RKO (cell line): ENCODE data around the gene SFT2D3.

Experiments used
- DNase-seq: peaks from one replicate; pipeline ENCODE4 v3.0.0-alpha.2; 2016; ENCODE audit warnings: low spot score

The SFT2D3 gene, protein sequence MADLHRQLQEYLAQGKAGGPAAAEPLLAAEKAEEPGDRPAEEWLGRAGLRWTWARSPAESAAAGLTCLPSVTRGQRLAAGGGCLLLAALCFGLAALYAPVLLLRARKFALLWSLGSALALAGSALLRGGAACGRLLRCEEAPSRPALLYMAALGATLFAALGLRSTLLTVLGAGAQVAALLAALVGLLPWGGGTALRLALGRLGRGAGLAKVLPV

GRCh38 chr2:127701193-127701650 is at the start of gene SFT2D3:
TSS of gene SFT2D3 (plus strand) at chr2:127701497. CDS start at chr2:127701529, 32 bp downstream.
- peak; percentile 93 for DNase-seq

DNA sequence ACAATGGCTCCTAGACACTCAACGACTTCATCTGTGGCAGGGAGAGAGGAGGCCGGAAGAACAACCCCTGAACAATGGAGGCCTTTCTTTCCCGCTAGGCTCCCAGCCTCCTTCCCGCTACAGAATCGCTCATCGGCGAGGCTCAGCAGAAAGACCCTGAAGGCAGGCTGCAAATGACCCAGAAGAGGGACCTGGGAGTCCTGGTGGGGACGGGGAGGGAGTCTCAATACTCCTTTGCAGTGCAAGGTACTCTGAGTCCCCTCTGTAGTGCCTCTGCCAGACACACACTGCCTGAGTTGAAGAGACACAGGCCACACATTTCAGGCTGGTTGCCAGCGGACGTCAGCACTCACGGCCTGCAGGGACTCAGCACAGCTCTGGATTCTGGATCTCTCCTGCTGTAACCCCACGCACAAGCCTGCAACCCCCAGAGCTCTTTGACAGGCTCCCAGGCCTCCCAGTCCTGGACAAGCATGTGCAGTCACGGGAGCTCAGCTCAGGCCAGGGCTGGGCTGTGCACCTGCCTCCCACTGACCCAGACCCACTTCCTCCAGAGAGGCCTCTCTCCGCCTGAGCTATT is 49.2 kb upstream of the SFT2D3 start:
- DNase-seq, result no peak

DNA sequence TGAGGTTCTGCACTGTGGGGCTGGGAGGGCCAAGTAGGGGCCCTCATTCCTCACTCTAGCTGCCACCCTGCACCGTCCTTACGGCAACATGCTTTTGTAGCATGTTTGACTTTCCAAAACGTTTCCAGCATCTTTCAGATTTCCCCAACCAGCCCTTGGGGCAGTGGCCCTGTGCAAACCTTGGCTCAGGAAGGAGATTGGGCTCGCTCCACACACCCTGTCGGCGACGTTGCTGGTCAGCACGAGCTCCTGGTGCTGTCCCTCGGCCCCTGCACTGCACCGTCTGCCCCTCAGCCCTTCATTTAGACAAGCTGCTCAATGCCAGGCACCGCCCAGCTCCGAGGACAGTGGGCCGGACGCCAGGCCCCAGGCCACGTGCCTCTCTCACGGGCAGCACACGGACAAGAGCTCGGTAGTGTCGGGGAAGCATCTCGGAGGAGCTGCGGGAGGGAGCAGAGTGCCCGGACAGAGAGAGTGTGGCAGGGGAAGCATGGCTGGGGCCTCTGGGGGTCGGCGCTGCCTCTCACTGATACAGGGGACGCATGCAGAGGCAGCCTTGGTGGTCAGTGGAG is 48.4 kb upstream of the SFT2D3 start:
- DNase-seq, result no peak

DNA sequence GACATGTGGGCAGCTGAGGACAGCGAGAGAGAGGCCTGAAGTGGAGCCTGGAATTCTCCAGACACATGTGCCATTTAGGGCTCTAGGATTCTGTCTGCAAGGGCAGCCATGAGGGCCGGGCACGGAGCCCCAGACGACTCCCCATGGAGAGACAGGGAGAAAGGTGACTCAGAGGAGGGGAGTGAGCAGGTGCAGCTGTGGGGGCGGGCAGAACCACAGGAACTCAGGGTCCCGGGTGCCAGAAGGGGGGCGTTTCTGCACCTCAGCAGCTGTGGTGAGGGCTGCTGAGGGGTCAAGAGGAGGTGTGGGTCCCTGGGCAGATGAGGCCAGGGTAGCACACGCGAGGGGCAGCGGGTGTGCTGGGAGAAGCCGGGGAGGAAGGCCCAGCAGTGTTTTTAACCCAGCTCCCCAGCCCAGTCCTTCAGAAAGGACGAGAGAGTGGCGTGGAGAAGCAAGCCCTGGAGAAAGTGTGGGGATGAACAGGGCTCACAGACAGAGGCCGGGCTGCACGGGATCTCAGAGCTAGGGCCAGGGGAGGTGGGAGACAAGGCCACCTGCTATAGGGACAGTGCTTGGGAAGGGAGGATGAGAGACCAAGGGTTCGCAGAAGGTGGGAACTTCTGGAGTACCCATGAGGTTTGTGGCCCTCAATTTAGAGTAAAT is 47.7 kb upstream of the SFT2D3 start:
- DNase-seq, result no peak

DNA sequence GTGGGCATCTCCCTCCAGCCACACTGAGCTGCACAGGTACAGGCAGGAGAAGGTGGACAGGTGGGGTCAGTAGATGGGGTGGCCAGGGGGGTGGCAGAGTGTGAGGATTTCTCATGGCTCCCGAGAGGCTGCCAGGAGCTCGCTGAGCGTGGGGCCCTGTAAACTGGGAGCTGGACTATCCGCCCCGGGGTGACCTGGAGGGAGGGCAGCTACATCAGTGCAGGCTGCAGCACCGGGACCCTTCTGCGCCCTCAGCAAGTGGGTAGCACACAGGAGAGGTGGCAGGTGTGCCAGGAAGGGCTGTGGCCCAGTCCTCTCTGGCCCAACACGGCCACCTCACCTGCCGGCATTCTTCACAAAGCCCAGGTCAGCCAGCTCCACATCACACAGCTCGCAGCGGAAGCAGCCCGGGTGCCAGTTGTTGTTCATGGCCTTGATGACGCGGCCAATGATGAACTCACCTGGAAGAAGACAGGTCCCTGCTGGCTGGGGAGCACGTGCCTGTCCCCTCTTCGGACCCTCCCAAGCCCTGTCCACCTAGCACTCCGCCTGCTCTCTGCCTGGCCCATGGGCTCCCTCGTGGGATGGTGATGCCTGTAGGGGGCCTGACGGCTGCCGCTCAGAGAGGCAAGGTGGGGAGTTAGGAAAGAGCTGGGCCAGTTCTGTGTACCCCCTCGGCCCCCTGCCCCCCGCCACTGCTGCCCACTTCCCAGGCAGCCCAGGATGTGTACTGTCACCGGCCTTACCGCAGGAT is 47.0 kb upstream of the SFT2D3 start:
- no peak for DNase-seq

GRCh38 chr2:127654838-127655175 is 46.5 kb upstream of the SFT2D3 start:
- no peak for DNase-seq

DNA sequence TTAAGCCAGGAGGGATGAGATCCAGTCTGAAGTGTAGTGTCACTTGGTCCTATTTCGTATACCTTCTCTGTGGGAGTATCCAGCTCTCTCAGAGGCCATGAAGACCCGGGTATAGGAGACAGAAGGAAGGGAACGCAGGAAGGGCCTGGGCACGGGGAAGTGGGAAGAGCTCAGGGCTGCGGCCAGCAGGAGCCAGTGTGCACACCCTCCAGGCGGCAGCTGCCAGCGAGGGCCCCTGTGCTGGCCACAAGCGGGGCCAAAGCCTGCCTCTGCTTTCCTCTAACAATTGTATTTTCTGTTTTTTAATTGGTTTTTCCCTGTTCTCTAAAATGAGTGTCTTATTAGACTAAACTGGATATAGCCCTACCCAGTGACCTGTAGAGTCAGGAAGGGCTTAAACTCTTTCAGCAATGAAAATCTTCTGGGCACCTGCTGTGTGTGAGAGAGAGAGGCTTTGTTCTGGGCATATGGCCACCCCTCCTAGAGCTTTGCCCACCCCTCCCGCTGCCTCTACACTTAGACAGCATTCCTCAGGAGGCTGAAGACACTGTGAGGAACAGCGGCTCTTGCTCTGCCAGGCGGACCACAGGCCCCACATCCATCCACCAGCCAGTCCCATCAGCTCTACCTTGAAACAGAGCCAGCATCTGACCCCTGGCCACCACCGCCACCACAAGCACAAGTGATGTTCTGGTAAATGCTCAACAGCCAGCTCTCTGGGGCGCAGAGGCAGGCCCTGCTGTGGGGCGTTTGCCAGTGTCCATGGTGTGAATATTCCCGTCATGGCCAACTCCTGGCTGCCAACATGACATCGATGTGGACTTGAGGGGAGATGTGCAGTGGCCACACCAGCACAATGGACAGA is 45.9 kb upstream of the SFT2D3 start:
- DNase-seq, result no peak

GRCh38 chr2:127656569-127657231 is 44.6 kb upstream of the SFT2D3 start:
- DNase-seq, result no peak

DNA sequence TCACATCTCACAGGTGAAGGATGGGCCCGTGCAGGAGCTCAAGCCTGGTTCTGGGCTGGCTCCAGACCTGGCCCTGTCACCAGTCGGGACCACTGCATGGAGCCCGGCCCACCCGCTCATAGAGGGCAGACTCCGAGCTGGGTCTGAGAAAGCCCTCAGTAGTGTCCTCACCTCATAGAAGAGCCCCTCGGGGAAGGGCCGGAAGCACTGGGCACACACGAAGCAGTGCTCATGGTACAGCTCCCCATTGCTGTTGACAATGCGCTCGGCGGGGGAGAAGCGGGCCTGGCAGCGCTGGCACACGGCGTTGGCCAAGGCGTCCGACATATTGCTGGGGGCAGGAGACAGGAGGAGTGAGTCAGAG is 44.1 kb upstream of the SFT2D3 start:
- DNase-seq, result no peak

DNA sequence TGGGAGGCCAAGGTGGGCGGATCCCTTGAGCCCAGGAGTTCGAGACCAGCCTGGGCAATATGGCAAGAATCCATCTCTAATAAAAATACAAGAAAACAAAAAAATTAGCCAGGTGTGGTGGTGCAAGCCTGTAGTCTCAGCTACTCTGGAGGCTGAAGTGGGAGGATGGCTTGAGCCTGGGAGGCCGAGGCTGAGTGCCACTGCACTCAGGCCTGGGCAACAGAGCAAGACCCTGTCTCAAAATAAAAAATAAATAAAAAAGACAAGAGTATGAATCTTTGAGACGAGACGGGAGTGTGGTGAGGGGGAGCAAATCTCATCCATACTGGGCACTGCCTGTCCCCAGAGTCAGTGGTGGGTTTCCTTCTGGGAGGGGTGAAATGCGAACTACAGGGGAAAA is 43.2 kb upstream of the SFT2D3 start:
- DNase-seq, result no peak

- DNase-seq, result no peak
Measured at GRCh38 chr2:127658641-127659407, 42.5 kb upstream of the SFT2D3 start.

DNA sequence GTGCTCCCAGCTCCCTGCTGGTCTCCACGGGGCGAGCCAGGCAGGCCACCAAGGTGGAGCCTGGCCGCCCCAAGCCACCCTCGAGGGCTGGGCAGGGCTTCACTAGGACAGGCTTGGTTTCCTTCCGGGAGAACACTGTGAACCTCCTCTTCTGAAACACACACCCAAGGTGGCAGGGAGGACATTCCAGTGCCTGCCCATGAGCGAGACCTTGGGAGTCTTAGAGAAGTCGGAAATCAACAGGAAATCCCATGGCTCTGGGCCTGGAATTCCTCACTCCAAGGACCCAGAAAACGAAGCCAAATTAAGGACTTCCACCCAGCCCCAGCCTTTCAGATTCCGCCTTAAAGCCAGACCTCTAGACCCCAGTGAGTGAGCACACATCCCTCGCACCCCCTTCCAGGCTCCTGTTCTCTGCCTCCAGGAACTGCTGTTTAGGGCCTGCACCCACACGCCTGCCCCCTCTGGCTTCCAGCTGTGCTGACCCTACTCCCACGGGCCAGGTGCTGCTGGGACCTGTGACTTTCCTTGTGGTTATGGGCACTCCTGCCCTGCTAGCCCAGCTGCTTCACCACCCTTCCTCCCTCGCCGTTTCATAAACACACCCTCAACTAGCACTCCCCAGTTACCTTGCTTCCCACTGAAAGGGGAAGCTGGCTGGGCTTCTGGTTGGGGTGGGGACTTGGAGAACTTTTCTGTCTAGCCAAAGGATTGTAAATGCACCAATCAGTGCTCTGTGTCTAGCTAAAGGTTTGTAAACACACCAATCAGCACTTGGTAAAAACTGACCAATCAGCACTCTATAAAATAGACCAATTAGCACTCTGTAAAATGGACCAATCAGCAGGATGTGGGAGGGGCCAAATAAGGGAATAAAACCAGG is 41.6 kb upstream of the SFT2D3 start:
- no peak for DNase-seq

GRCh38 chr2:127660291-127660578 is 41.1 kb upstream of the SFT2D3 start:
- no peak for DNase-seq

- DNase-seq, result no peak
Measured at GRCh38 chr2:127661072-127661649, 40.1 kb upstream of the SFT2D3 start.

GRCh38 chr2:127661949-127662510 is 39.3 kb upstream of the SFT2D3 start:
- DNase-seq, result no peak

DNA sequence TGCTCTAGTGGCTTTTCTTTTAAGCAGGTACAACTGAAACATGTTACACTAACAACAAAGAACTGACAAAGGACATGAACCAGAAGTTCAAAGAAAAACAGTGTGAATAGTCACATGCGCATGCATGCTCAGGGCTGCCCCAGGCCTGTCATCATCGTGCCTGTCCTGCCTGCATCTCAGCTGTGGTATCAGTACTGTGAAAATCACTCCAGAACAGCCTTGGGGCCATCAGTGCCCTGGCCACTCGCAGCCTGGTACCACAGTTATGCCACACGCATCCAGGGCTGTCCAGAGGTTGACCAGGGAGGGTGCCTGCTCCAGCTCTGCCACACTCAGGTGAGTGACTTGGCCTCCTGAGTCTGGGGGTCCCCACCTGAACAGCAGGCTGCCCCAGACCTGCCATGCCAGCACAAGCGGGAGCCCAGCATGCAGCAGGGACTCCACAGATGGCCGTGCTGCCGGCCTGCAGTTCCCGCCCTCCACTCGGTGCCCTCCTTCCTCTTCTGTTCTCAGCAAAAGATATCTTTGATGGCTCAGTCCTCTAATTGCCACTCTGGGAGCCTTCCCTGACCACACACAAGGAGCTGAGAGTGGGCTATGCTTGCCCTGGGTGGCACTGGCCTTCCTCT is 38.2 kb upstream of the SFT2D3 start:
- DNase-seq, result no peak

DNA sequence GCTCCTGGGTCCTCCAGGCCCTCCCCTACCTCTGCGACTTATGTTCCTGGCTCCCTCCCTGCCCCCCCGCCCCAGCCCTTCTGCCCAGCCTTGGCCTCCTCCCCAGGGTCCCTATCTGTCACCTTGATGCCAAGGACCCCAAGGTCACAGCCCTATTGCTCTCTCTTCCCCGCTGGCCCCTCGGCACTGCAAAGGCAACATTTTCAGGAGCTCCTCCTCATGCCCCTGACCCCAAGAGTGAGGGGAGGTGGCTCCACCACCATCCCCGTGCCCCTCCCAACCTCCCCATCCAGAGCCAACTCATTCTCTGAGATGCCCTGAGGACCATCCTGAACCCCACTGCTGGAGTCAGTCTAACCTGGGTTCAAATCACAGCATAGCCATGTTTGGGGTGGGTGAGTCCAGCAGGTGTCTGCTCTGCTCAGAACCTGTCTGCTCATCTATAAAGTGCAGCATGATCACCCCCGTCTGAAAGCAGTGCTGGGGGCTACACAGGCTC is 37.7 kb upstream of the SFT2D3 start:
- DNase-seq, result no peak
